Gastrocnemius medialis (tissue), 4 donors: Measurements from ENCODE around the gene RXRA. TPM values are rescaled to one million over a fixed set of nuclear protein-coding genes. Genes with fewer than 3 reads are reported as not detected.

Experiments
- ATAC-seq, 2 donors: fragments of 150-250 bp; one replicate each; pipeline ENCODE4 v1.9.1; 2016
- DNase-seq, 2 donors: peaks; one replicate each; pipeline ENCODE4 v3.0.0-alpha.2; 2019
- H3K27ac ChIP-seq, 4 donors: fragments of 200-600 bp; sonication (generic); 1 replicate in 1 of 4; 2 replicates in 3 of 4; pipeline ENCODE4 v1.5.1; 2016 to 2018; ENCODE audit warnings: mild to moderate bottlenecking in 2 of 4, moderate library complexity in 1 of 4
- H3K27me3 ChIP-seq, 3 donors: fragments of 200-600 bp; sonication (generic) in 2 of 3; 1 replicate in 1 of 3; 2 replicates in 2 of 3; pipeline versions ENCODE4 v1.5.1 to v1.6.0; 2016 to 2019; ENCODE audit warnings: mild to moderate bottlenecking in 1 of 3, moderate library complexity in 1 of 3
- H3K36me3 ChIP-seq, 2 donors: fragments of 200-600 bp; sonication (generic) in 1 of 2; one replicate each; pipeline ENCODE4 v1.5.1; 2017 to 2018
- H3K4me1 ChIP-seq, 2 donors: fragments of 200-600 bp; sonication (generic) in 1 of 2; one replicate each; pipeline ENCODE4 v1.5.1; 2016 to 2017; ENCODE audit warnings: mild to moderate bottlenecking in 2 of 2
- H3K4me3 ChIP-seq, 4 donors: fragments of 200-600 bp; sonication (generic) in 3 of 4; 1 replicate in 1 of 4; 2 replicates in 3 of 4; pipeline ENCODE4 v1.5.1; 2016 to 2019; ENCODE audit warnings: mild to moderate bottlenecking in 2 of 4
- H3K9me3 ChIP-seq, 3 donors: fragments of 200-600 bp; sonication (generic) in 2 of 3; 1 replicate in 1 of 3; 2 replicates in 2 of 3; pipeline ENCODE4 v1.5.1; 2016 to 2019
- CTCF ChIP-seq, 5 experiments: fragments of 450-650 bp in 3 of 5; fragments of 200-600 bp in 2 of 5; sonication (generic) in 2 of 5; IDR thresholded peaks in 4 of 5; conservative IDR thresholded peaks in 1 of 5; 1 replicate in 4 of 5; 2 replicates in 1 of 5; pipeline ENCODE4 v1.5.1; 2016 to 2019; ENCODE audit warnings: antibody characterized with exemption in 5 of 5, mild to moderate bottlenecking in 3 of 5, moderate library complexity in 3 of 5
- POLR2A ChIP-seq, 2 donors: fragments of 450-650 bp; IDR thresholded peaks; one replicate each; pipeline ENCODE4 v1.6.1; 2017; ENCODE audit warnings: antibody characterized with exemption in 2 of 2, mild to moderate bottlenecking in 2 of 2, moderate library complexity in 2 of 2
- in situ Hi-C, 4 donors: fragments of 200-750 bp; cut with MboI; loops; one replicate each; pipeline versions ENCODE4 v1.15.0 to v1.8.0; 2017; ENCODE audit warnings: low sequenced_read_pairs in 4 of 4
- intact Hi-C: fragments of 100-400 bp; cut with DNase I; formaldehyde crosslinking; loops from one replicate; pipeline ENCODE4 v1.15.1; 2023; ENCODE audit warnings: low total_unique reads
- total RNA-seq, 4 donors: library from RNA; depleted of rRNA; stranded (reverse); fragments of >200 nt; gene quantifications; one replicate each; pipeline versions ENCODE4 v1.1.0 to v1.2.3, GENCODE V29; 2016

Gene RXRA
- total RNA-seq, 4 donors from 2014 or later: 70.8 to 224 (median 160) TPM

GRCh38 chr9:134358026-134358661 lies 31.9 kb downstream of the RXRA start:
- intact Hi-C loops (no loop called here), in situ Hi-C loops (no loop called here)
- H3K36me3 ChIP-seq: no peaks in the 10 kb centered on the region
- ATAC-seq (no peak), DNase-seq (no peak)
- no peak overlapping the region for H3K4me3 ChIP-seq
- no peaks in the 10 kb centered on the region for H3K27me3 ChIP-seq
- TF ChIP-seq POLR2A (IDR thresholded peaks at IDR 0.05) (no peak), CTCF (IDR thresholded peaks at IDR 0.05 in 4 of 5, conservative IDR thresholded peaks at IDR 0.05 in 1 of 5) (no peak)
- no peaks in the 10 kb centered on the region for H3K9me3 ChIP-seq
- H3K4me1 ChIP-seq: peaks cover 79 to 87% of the 10 kb centered on the region in 2 donors
- H3K27ac ChIP-seq: peak overlapping the region; percentile 11 to 97 (median 33)

GRCh38 chr9:134358662-134359319 lies 32.5 kb downstream of the RXRA start:
- no peak for DNase-seq
- no peak for TF ChIP-seq POLR2A (IDR thresholded peaks at IDR 0.05)
- TF ChIP-seq CTCF (IDR thresholded peaks at IDR 0.05 in 4 of 5, conservative IDR thresholded peaks at IDR 0.05 in 1 of 5): no peak
- no peaks in the 10 kb centered on the region for H3K27me3 ChIP-seq
- peak overlapping the region; percentile 11 to 97 (median 31) for H3K27ac ChIP-seq
- no peaks in the 10 kb centered on the region for H3K9me3 ChIP-seq
- H3K4me1 ChIP-seq: peaks cover 78 to 87% of the 10 kb centered on the region in 2 donors
- in situ Hi-C loops: no loop called here
- no peak for ATAC-seq
- no peaks in the 10 kb centered on the region for H3K36me3 ChIP-seq
- H3K4me3 ChIP-seq: no peak overlapping the region
- intact Hi-C loops: no loop called here

- H3K27ac ChIP-seq: peak overlapping the region in 2 of 4 donors; percentile 50 to 97
- in situ Hi-C loops: no loop called here
- TF ChIP-seq POLR2A (IDR thresholded peaks at IDR 0.05) (no peak), CTCF (IDR thresholded peaks at IDR 0.05 in 4 of 5, conservative IDR thresholded peaks at IDR 0.05 in 1 of 5) (no peak)
- H3K9me3 ChIP-seq: no peaks in the 10 kb centered on the region
- H3K4me1 ChIP-seq: peaks cover 78 to 87% of the 10 kb centered on the region in 2 donors
- no peaks in the 10 kb centered on the region for H3K36me3 ChIP-seq
- H3K27me3 ChIP-seq: no peaks in the 10 kb centered on the region
- H3K4me3 ChIP-seq: no peak overlapping the region
- DNase-seq (no peak), ATAC-seq (no peak)
- intact Hi-C loops: loop anchor here (5.0 kb wide), 1 partner anchor 77 kb away; no protein-coding TSS in a partner anchor
Measured at GRCh38 chr9:134359493-134360179, 33.4 kb downstream of the RXRA start.

- Histone ChIP-seq H3K27ac (peak overlapping the region in 3 of 4 donors; percentile 2 to 97 (median 7)), H3K27me3 (no peaks in the 10 kb centered on the region), H3K4me3 (no peak overlapping the region), H3K9me3 (no peaks in the 10 kb centered on the region), H3K36me3 (no peaks in the 10 kb centered on the region), H3K4me1 (peaks cover 78 to 87% of the 10 kb centered on the region in 2 donors)
- TF ChIP-seq CTCF (IDR thresholded peaks at IDR 0.05 in 4 of 5, conservative IDR thresholded peaks at IDR 0.05 in 1 of 5): no peak
- no peak for TF ChIP-seq POLR2A (IDR thresholded peaks at IDR 0.05)
- intact Hi-C loops: loop anchor here (5.0 kb wide), 1 partner anchor 78 kb away; no protein-coding TSS in a partner anchor
- DNase-seq (no peak), ATAC-seq (no peak)
- in situ Hi-C loops: no loop called here
Measured at GRCh38 chr9:134360180-134360759, 34.0 kb downstream of the RXRA start.
